ENCODE results near the gene NOD1.

DNA sequence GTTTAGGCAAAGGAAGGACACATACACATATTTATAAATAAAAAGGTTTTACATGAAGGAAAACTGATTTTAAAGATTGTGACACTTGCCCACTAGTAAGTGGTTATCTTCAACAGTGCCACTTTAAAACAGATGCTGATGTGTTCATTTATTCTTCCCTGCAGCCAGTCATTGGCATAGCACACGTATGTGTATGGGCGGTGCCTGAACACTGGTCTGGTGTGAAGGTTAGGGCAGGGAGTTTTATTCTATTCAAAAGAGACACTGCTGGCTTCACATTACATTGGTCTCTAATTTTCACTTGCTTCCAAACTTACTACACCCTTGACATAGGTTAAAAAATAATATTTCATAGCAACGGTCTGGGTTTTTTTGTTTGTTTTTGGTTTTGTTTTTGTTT is 57.9 kb downstream of the NOD1 start:
- TF ChIP-seq, protein P1, sequence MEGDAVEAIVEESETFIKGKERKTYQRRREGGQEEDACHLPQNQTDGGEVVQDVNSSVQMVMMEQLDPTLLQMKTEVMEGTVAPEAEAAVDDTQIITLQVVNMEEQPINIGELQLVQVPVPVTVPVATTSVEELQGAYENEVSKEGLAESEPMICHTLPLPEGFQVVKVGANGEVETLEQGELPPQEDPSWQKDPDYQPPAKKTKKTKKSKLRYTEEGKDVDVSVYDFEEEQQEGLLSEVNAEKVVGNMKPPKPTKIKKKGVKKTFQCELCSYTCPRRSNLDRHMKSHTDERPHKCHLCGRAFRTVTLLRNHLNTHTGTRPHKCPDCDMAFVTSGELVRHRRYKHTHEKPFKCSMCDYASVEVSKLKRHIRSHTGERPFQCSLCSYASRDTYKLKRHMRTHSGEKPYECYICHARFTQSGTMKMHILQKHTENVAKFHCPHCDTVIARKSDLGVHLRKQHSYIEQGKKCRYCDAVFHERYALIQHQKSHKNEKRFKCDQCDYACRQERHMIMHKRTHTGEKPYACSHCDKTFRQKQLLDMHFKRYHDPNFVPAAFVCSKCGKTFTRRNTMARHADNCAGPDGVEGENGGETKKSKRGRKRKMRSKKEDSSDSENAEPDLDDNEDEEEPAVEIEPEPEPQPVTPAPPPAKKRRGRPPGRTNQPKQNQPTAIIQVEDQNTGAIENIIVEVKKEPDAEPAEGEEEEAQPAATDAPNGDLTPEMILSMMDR (conservative IDR thresholded peaks at IDR 0.05) = no peak
- TF ChIP-seq ZFX (IDR thresholded peaks at IDR 0.05) = no peak
